Suprapubic skin (tissue), 4 donors: Measurements from ENCODE around the gene GPR37L1.

ENCODE experiments used
- EP300 ChIP-seq: sonication (generic); formaldehyde crosslinking; IDR thresholded peaks from one replicate; pipeline ENCODE4 v1.6.1; 2017; ENCODE audit warnings: antibody characterized with exemption
- POLR2A ChIP-seq, 2 donors: fragments of 450-650 bp; IDR thresholded peaks; one replicate each; pipeline ENCODE4 v1.6.1; 2017; ENCODE audit warnings: antibody characterized with exemption in 2 of 2, mild to moderate bottlenecking in 2 of 2, moderate library complexity in 2 of 2
- POLR2AphosphoS5 ChIP-seq, 3 donors: sonication (generic); formaldehyde crosslinking; IDR thresholded peaks; one replicate each; pipeline ENCODE4 v1.6.1; 2017; ENCODE audit warnings: antibody characterized with exemption in 3 of 3
- TF ChIP-seq, protein P1 (sequence below), 2 donors: fragments of 200-600 bp in 1 of 2; fragments of 450-650 bp in 1 of 2; sonication (generic) in 1 of 2; IDR thresholded peaks; one replicate each; pipeline ENCODE4 v1.5.1; 2016 to 2019; ENCODE audit warnings: antibody characterized with exemption in 2 of 2, mild to moderate bottlenecking in 1 of 2, moderate library complexity in 1 of 2

DNA sequence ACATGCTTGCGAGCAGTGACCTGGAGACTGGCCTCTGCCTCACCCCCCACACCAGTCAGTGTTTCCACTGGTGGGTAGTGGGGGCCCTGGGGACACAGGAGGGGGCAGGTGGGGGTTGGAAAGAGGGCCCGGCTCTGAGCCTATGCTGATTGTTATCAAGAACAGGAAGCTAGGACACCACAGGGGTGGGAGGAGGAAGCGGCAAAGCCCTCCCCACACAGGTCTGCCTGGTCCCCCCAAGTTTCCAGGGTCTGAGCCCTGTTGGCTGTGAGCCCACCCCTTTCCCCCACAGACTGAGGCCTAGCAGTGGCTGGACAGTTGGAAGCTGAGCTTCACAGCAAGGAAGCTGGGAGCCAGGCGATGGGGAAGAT, 39.3 kb downstream of the GPR37L1 start:
- TF ChIP-seq, protein P1, sequence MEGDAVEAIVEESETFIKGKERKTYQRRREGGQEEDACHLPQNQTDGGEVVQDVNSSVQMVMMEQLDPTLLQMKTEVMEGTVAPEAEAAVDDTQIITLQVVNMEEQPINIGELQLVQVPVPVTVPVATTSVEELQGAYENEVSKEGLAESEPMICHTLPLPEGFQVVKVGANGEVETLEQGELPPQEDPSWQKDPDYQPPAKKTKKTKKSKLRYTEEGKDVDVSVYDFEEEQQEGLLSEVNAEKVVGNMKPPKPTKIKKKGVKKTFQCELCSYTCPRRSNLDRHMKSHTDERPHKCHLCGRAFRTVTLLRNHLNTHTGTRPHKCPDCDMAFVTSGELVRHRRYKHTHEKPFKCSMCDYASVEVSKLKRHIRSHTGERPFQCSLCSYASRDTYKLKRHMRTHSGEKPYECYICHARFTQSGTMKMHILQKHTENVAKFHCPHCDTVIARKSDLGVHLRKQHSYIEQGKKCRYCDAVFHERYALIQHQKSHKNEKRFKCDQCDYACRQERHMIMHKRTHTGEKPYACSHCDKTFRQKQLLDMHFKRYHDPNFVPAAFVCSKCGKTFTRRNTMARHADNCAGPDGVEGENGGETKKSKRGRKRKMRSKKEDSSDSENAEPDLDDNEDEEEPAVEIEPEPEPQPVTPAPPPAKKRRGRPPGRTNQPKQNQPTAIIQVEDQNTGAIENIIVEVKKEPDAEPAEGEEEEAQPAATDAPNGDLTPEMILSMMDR (IDR thresholded peaks at IDR 0.05): no peak
- TF ChIP-seq POLR2A (IDR thresholded peaks at IDR 0.05) (no peak), EP300 (no peak), POLR2AphosphoS5 (IDR thresholded peaks at IDR 0.05) (no peak)
